ENCODE results near the gene ANKS3.

Gene ANKS3

DNA sequence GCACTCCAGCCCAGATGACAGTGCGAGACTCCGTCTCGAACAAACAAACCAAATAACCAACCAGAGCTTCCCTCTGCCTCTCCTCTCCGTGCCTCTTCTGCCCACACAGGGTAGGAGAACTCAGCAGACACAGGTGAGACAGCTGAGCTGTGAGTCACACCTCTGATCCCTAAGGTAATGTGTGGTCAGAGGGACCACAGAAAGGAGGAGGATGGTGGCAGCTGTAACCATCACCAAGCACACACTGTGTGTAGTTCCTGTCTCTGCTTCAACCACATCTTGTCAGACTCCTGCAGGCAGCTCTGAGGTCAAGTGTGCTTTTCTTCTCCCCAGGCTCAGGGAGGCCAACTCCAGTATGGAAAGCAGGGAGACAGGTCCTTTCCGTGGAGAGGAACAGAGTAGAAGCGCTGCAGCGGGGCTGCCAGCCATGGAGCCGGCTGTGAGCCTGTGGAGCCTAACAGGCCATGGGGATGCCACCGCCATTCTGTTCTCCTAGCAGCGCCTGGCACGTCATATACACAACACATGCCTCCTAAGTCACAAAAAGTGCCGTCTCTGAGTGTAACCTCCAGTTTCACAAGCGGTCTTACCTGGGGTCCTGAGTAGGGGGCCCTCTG is 33.6 kb downstream of the ANKS3 start:
- Histone ChIP-seq H3K79me2 (ENCODE audit: insufficient read depth, low read length) (peaks cover 5% of the 10 kb centered on the region), H3K9me3 (ENCODE audit: insufficient read depth, low read length, severe bottlenecking) (no peaks in the 10 kb centered on the region), H2AFZ (ENCODE audit: low read depth, low read length) (no peak overlapping the region), H3K4me1 (ENCODE audit: insufficient read depth, low read length) (peaks cover under 1% of the 10 kb centered on the region; the same call in 1 of the 2 replicates), H4K20me1 (ENCODE audit: insufficient read depth, low read length) (peaks cover 16% of the 10 kb centered on the region), H3K27ac (ENCODE audit: low read length) (no peak overlapping the region), H3K9ac (ENCODE audit: low read depth, low read length) (no peak overlapping the region), H3K4me3 (ENCODE audit: low read depth in 1 of 2, low read length in 2 of 2) (no peak overlapping the region), H3K27me3 (ENCODE audit: insufficient read depth, low read length, poor library complexity) (no peaks in the 10 kb centered on the region), H3K4me2 (ENCODE audit: insufficient read depth, low read length) (no peak overlapping the region), H3K36me3 (ENCODE audit: insufficient read depth, low read length) (peaks cover 68% of the 10 kb centered on the region)
- DNase-seq: no peak
- no peak for ATAC-seq (ENCODE audit: insufficient read depth, low read depth)
- TF ChIP-seq EZH2 (IDR thresholded peaks at IDR 0.05; ENCODE audit: borderline replicate concordance, low read depth, low read length, severe bottlenecking): no peak
- TF ChIP-seq, protein P1, sequence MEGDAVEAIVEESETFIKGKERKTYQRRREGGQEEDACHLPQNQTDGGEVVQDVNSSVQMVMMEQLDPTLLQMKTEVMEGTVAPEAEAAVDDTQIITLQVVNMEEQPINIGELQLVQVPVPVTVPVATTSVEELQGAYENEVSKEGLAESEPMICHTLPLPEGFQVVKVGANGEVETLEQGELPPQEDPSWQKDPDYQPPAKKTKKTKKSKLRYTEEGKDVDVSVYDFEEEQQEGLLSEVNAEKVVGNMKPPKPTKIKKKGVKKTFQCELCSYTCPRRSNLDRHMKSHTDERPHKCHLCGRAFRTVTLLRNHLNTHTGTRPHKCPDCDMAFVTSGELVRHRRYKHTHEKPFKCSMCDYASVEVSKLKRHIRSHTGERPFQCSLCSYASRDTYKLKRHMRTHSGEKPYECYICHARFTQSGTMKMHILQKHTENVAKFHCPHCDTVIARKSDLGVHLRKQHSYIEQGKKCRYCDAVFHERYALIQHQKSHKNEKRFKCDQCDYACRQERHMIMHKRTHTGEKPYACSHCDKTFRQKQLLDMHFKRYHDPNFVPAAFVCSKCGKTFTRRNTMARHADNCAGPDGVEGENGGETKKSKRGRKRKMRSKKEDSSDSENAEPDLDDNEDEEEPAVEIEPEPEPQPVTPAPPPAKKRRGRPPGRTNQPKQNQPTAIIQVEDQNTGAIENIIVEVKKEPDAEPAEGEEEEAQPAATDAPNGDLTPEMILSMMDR (IDR thresholded peaks at IDR 0.05; ENCODE audit: borderline replicate concordance, extremely low read depth, low read length, poor library complexity, severe bottlenecking): no peak

DNA sequence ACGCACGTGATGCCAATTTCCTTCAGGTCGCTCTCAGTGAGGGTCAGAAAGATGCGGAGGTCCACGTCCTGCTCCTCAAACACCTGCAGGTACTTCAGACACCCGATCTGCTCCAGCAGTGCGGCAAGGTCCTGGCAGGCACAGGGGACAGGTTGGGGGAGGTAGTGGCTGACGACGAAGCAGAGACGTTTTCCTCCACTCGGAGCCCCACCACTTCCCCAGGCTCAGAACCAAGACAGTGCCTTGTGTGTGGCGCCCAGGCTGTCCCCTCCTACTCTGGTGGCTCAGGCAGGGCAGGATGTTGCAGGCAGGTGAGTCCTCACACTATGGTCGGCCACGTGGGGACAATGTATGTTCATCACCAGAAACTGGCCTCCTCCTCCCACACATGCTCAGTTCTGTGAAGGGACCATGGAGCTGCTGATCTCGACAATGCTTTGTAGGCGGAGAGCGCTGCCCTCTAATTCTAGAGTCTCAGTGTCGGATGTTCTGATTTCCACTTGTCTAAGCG is 35.0 kb downstream of the ANKS3 start:
- ATAC-seq (ENCODE audit: insufficient read depth, low read depth): no peak

DNA sequence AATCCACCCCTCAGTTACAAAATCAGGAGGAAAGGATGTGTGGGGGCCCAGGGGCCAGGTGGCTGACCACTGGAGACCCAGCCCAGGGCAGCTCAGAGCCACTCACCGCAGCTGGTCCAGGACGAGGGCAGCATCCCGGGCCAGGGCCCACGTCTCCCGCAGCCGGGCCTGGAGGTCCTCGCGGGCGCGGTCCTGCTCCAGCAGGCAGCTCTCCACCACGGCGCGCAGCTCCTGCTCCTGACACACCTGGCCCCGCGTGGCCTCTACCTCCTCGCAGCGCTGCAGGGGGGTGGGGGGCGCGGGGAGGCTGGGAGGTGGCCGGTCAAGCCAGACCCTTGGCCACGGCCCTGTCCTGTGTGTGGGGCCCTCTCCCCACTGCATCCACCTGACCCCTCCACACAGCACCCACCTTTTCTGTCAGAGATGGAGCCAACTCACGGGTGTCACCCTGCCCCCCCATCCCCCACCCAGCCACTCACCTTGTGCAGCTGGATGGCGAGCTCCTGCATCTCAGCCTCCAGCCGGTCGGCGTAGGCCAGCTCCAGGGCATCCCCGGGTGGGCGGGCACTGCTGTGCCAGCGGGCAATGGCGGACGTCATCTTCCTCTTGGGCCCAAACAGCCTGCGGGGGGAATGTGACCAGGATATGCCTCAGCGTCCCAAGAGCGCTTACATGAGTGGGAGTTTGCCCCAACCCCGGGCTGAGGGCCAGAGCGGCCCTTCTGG is 35.6 kb downstream of the ANKS3 start:
- TF ChIP-seq, protein P1 (IDR thresholded peaks at IDR 0.05; ENCODE audit: borderline replicate concordance, extremely low read depth, low read length, poor library complexity, severe bottlenecking): no peak
- no peak for TF ChIP-seq EZH2 (IDR thresholded peaks at IDR 0.05; ENCODE audit: borderline replicate concordance, low read depth, low read length, severe bottlenecking)
- Histone ChIP-seq H3K4me3 (ENCODE audit: low read depth in 1 of 2, low read length in 2 of 2) (no peak overlapping the region), H3K4me1 (ENCODE audit: insufficient read depth, low read length) (peaks cover 13% of the 10 kb centered on the region), H3K27me3 (ENCODE audit: insufficient read depth, low read length, poor library complexity) (no peaks in the 10 kb centered on the region), H2AFZ (ENCODE audit: low read depth, low read length) (no peak overlapping the region), H3K9ac (ENCODE audit: low read depth, low read length) (no peak overlapping the region), H3K27ac (ENCODE audit: low read length) (no peak overlapping the region), H3K4me2 (ENCODE audit: insufficient read depth, low read length) (no peak overlapping the region), H3K79me2 (ENCODE audit: insufficient read depth, low read length) (peaks cover 25% of the 10 kb centered on the region), H3K36me3 (ENCODE audit: insufficient read depth, low read length) (peaks cover 70% of the 10 kb centered on the region), H4K20me1 (ENCODE audit: insufficient read depth, low read length) (peaks cover 29% of the 10 kb centered on the region), H3K9me3 (ENCODE audit: insufficient read depth, low read length, severe bottlenecking) (no peaks in the 10 kb centered on the region)
- DNase-seq: no peak
- no peak for ATAC-seq (ENCODE audit: insufficient read depth, low read depth)

More for the DNA sequence above, 35.0 kb downstream of the ANKS3 start:
- peaks cover 73% of the 10 kb centered on the region for H3K36me3 ChIP-seq (ENCODE audit: insufficient read depth, low read length)
- no peaks in the 10 kb centered on the region for H3K9me3 ChIP-seq (ENCODE audit: insufficient read depth, low read length, severe bottlenecking)
- no peak overlapping the region for H2AFZ ChIP-seq (ENCODE audit: low read depth, low read length)
- H3K9ac ChIP-seq (ENCODE audit: low read depth, low read length): no peak overlapping the region
- DNase-seq: no peak
- TF ChIP-seq, protein P1 (IDR thresholded peaks at IDR 0.05; ENCODE audit: borderline replicate concordance, extremely low read depth, low read length, poor library complexity, severe bottlenecking): no peak
- no peak for TF ChIP-seq EZH2 (IDR thresholded peaks at IDR 0.05; ENCODE audit: borderline replicate concordance, low read depth, low read length, severe bottlenecking)
- no peak overlapping the region for H3K4me2 ChIP-seq (ENCODE audit: insufficient read depth, low read length)
- H3K79me2 ChIP-seq (ENCODE audit: insufficient read depth, low read length): peaks cover 19% of the 10 kb centered on the region
- H3K27me3 ChIP-seq (ENCODE audit: insufficient read depth, low read length, poor library complexity): no peaks in the 10 kb centered on the region
- H3K4me3 ChIP-seq (ENCODE audit: low read depth in 1 of 2, low read length in 2 of 2): no peak overlapping the region
- H3K4me1 ChIP-seq (ENCODE audit: insufficient read depth, low read length): peaks cover 13% of the 10 kb centered on the region
- no peak overlapping the region for H3K27ac ChIP-seq (ENCODE audit: low read length)
- H4K20me1 ChIP-seq (ENCODE audit: insufficient read depth, low read length): peaks cover 29% of the 10 kb centered on the region

All from DND-41 (cell line).